Activated CD8-positive, alpha-beta memory T cell treated with anti-CD3 and anti-CD28 coated beads, Interleukin-2, amount 50 U/mL, for 1 hour (primary cell): ENCODE data around the gene YEATS2.
"Not testable (repeated sequence)": the region's sequence is repeated elsewhere in the genome, so short reads cannot be mapped to it uniquely, and the experiment has no call there.

ENCODE experiments used
- DNase-seq: peaks from one replicate; pipeline ENCODE4 v3.0.0-alpha.2; 2020; ENCODE audit errors: extremely low read depth

YEATS2 gene

DNA sequence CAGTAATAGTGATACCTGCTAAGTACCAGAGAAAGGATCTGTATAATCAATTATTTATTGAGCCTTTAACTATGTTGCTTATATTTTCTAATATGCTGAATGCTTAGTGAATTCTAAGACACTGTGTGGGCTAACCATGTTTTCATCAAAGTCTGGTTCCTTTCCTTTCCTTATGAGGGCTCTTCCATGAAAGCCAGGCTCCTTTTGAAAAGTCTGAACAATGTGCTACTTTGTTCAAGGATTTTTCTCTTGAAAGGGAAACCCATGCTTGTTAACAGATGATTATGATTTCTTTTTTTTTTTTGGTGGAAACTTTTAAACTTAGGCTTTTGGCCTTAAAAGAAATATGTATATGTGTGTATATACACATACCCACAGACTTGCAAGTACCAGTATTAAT lies 17.0 kb downstream of the YEATS2 start:
- no peak for DNase-seq

DNA sequence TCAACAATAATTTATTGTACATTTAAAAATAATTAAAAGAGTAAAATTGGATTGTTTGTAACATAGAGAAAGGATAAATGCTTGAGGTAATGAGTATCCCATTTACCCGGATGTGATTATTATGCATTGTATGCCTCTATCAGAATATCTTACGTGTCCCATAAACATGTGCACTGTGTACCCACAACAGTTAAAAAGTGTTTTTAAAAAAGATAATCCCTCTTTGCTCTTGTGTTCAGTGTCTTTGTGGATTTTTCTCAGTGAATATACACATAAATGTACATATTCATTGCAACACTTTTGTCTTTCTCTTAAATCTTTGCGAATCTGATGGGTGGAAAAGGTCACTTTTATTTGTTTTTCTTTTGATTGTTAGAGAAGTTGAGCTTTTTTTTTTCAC lies 20.4 kb downstream of the YEATS2 start:
- DNase-seq: no peak

DNA sequence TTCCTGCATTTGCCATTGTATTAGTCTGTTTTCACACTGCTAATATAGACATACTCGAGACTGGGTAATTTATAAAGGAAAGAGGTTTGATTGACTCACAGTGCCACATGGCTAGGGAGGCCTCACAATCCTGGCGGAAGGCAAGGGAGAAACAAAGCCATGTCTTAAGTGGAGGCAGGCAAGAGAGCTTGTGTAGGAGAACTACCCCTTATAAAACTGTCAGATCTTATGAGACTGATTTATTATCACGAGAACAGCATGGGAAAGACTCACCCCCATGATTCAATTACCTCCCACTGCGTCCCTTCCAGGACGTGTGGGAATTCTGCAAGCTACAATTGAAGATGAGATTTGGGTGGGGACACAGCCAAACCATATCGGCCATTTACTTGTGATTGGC lies 27.8 kb downstream of the YEATS2 start:
- no peak for DNase-seq

DNA sequence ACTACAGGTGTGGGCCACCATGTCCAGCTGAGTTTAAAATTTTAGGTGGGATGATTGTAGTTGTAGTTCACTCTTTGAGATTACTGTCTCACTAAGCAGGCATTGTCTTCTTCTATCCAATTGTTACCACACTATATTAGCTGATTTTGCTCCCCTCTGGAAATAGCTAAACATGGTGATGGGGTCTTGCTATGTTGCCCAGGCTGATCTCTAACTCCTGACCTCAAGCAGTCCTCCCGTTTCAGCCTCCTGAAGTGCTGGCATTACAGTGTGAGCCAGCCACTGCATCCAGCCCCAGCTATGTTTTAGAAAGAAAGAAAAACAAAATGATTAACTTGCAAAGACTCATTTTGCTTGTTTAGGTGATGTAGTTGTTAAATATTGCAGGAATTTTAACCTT lies 30.6 kb downstream of the YEATS2 start:
- DNase-seq: no peak

DNA sequence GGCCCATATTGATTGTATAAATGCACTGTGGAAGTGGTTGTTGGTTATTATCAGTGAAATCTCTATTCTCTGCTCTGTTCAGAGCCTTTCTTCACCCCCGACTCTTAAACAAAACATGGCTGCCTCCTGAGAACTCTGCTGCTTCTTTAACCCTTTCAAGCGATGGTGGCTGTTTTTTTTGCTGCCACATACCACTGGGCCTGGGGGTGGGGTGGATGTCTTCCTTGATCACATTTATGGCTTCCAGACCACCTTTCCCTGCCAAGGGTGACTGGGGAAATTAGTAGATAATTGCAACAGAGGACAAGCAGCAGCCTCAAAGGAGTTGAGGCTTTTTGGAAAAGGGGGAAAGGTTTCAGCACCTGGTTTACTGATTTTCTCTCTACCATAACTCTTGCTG lies 32.8 kb downstream of the YEATS2 start:
- DNase-seq: no peak

DNA sequence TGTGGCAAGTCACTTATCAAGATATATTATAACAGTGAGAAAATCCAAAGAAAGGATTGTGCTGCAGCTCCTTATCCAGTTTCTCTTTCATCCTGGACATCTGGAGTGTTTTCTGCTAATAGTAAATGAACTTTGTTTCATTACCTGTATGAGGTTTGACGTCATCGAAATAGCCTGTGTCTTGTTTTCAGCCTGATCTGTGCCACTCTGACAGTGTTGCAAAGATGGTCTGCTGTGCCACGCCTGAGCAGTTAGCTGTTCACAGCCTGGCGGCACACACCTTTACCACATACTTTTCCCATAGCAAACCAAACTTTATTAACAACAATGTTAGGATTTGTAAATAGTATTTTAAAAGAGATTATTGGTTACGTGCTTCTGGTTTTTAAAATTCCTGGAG lies 34.0 kb downstream of the YEATS2 start:
- no peak for DNase-seq

DNA sequence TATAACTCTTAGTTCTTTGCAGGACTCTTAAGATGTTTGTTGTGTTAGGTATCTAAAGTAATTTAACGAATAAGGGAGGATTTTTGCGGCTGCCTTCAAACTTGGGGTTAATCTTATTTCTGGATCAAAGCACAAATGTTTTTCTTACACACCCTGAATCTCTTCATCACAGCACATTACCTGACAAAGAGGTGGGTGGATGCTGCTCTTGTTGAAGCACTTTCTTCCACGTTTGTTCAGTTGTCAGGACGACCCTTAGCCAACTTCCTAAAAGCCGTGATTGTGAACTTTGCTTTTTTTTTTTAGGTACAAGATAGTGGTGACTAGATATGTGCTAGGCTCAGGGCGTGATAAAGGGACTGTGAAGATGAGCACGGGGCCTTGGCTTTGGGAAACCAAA lies 36.0 kb downstream of the YEATS2 start:
- DNase-seq: no peak

DNA sequence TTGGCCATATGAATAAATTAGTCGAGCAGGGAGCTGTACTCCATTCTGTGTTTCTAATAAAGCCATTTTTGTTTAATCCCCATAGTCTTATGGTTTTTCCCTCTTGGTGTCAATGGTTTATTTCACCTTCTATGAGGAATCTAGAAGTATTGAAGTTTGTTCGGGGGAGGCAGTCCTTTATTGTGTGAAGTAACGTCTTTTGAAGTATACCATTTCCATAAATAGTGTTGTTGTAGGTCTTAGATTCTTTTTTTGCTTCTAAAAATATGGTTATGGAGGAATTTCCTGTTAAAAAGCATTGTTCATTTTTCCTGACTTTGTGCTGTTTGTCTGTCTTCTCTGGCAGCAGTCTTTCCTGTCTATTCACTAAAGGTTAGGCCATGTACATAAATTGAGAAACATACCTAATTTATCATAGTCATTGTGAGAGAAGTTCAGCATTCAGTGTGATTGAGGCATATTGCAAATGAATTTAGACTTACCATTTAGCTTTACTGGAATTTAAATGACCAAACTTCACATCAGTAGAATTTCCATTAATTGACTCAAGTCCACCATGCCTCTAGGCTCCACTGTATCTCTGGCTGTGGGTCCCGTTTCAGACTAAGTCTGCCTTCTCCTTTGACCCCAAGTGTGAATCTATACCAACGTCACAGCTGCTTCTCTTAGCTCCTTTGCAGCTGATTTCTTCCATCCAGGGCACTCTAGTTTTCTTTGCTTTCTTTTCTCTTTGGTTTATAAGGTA lies 37.3 kb downstream of the YEATS2 start:
- no peak for DNase-seq

DNA sequence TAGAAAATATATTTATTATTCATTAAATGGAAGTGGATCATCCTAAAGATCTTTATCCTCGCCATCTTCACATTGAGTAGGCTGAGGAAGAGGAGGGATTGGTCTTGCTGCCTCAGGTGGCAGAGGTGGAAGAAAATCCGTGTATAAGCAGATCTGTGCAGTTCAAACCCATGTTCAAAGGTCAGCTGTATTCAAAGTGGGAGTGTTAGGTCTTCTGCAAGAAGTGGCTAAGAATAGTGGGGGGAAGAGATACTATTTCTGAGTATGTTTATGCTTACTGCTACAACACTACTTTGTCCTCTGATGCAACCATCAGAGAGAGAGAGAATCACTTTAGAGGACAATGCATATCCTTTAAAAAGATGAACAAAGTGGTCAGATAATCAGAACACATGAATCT lies 39.5 kb downstream of the YEATS2 start:
- DNase-seq: no peak

DNA sequence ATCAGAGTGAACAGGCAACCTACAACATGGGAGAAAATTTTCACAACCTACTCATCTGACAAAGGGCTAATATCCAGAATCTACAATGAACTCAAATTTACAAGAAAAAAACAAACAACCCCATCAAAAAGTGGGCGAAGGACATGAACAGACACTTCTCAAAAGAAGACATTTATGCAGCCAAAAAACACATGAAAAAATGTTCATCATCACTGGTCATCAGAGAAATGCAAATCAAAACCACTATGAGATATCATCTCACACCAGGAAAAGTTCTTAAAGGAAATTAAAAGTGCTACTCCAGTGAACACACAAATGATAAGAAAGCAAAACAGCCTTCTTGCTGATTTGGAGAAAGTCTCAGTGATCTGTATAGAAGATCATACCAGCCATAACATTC lies 42.6 kb downstream of the YEATS2 start:
- not testable (repeated sequence) for DNase-seq

DNA sequence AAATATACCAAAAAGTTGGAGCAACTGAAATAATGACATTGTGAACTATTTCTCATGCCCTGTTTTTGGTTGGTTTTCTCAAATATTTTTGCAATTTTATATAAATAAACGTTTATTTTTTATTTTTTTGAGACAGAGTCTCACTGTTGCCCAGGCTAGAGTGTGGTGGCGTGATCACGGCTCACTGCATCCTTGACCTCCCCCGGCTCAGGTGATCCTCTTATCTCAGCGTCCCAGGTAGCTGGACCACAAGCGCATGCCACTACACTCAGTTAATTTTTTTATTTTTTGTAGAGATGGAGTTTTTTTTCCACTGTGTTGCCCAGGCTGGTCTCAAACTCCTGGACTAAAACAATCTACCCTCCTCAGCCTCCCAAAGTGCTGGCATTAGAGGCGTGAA lies 45.6 kb downstream of the YEATS2 start:
- no peak for DNase-seq

DNA sequence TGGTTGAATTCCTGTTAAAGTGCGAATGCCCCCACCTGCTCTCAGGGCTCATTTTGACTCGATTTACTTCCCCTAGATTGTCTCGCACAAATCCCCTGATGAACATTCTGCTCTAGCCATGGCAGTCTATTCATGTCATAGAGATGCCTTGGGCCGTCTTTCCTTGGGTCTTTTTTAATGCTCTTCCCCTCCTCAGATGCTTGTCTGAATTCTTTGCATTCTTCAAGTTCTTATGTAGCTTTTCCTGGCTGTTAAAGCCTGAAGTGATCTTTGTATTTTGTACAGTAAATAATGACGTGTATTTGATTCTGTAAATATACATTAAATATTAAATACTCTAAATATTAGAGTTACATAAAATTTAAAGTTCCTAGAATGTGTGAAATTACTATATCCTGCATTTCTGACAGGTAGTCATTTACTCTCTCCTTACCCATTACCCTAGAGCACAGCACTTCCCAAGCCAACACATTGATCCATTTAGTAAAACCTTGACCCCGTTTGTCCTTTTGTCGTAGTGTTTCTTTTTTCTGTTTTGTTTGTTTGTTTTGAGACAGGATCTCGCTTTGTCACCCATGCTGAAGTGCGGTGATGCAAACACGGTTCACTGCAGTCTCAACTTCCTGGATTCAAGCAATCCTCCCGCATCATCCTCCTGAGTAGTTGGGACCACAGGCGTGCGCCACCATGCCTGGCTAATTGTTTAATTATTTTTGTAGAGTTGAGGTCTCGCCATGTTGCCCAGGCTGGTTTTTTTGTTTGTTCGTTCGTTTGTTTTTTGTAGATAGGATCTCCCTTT lies 47.9 kb downstream of the YEATS2 start:
- DNase-seq: no peak

DNA sequence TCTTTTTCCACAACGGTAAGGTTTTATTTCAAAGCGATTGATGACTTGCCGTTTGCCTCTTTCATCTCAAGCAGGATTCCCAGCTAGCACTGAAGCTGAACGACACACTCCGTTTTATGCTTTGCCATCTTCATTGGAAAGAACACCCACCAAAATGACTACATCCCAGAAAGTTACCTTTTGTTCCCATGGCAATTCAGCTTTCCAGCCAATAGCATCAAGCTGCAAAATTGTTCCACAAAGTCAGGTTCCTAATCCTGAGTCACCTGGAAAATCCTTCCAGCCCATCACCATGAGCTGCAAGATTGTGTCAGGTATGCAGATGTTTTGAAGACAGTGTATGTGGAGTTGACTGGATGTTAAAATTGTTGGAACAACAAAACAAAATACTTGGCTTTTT lies 56.5 kb downstream of the YEATS2 start:
- no peak for DNase-seq

DNA sequence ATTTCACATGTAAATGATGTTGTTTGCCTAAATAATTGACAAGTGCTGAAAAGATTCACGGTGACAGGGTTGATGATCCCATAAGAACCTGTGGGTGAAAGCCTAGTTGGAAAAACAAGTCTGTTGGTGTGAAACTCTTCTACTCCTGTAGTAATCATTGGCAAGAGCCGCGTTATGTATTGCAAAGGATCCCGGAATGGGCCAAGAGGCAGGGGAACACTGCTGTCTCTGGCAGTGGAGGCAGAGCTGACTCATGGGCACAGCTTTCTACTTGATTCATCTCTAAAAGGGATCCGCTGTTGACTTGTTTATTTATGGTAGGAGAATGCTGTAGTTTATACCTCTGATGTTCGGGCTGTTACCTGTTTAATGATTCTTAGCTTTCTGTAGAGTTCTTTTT lies 64.7 kb downstream of the YEATS2 start:
- DNase-seq: no peak

DNA sequence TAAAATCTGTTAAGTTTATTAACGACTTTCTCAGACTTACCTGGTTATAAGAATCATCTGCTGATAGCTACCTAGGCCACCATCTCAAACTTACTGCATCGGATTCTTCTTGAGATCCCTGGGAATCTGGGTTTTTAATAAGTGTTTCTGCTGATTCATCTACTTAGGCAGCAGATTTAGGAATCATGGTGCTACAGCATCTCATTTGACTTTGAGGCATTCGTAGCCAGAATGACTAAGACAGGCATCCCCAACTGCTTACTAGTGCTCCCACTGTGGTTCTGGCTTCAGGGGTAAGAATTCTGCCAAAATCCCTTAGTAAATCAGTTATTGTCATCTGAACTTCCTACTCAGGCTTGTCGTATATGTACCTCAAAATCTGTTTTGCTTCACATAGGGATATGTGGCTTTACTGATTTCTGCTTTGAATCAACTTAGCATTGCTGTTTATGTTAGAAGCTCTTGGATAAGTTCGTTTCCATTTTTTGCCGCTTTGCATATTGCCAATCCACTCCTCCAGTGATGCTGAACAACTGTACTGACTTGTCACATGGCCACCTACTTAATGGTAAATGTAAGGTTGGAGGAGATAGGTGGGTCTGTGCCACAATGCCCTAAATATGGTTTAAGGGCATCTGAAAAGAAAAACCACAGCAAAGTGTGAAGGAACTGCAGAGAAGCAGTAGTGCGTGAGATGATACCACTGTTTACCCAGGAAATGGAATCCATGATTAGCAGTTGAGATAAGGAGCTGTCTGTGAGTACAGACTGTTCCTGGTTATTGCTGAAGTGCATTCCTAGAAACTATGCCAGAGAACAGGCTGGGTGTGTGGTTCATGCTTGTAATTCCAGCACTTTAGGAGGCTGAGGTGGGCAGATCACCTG lies 67.5 kb downstream of the YEATS2 start:
- no peak for DNase-seq

DNA sequence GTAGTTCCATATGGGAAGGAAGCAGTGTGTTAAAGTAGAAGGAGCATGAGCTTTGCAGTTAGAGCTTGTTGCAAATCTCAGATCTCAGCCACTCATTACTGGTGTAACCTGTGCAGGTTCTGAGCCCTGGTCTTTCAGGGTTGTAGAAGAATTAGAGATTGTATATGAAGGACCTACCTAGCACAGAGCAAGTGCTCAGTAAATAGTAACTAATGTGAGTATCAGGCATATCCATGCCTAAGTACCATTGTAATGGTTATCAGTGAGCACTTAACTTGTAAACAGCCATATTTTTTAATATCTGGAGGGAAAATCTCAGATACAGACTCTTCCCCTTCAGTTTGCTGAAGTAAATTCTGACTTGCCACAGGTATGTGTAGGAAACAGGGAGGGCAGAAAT lies 68.5 kb downstream of the YEATS2 start:
- no peak for DNase-seq

DNA sequence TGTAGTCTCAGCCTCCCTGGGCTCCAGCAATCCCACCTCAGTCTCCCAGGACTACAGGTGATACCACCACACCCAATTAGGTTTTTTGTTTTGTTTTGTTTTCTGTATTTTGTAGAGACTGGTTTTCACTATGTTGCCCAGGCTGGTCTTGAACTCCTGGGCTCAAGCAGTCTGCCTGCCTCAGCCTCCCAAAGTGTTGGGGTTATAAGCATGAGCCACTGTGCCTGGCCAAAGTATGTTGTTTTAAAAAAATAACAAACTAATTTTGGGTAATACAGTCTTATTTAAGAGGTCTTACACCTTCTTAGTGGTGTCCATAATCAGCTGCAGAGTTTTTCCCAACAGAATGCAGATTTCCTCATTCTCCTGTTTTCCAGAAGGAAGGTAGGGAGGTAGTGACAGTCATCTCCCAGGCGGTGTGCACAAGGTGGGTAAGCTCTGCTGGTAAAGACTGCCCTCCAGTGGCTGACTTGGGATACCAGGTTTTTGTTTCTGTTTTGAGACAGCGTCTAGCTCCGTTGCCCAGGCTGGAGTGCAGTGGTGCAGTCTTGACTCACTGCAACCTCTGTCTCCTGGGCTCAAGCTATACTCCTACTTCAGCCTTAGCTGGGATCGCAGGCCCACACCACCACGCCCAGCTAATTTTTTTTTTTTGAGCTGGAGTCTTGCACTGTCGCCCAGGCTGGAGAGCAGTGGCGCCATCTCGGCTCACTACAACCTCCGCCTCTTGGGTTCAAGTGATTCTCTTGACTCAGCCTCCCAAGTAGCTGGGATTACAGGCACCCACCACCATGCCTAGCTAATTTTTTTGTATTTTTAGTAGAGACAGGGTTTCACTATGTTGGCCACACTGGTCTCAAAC lies 69.4 kb downstream of the YEATS2 start:
- peak; percentile 31 for DNase-seq

DNA sequence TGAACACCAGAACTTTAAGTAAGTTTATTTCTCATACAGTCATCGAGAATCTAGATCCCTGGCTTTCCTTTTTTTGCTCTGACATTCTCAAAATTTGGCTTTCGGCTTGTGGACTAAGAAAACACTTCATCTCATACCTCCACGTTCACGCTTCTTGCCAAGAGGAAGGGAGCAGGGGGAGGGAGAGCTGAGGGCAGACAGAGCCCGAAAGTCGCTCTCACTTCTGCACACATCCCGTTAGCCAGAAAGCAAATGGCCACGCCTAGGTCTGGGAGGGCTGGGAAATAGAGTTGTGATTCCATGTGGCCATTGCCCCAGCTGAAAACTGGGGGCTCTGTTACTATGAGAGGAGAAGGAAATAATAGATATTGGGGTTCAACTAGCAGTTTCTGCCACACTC lies 70.5 kb downstream of the YEATS2 start:
- no peak for DNase-seq

DNA sequence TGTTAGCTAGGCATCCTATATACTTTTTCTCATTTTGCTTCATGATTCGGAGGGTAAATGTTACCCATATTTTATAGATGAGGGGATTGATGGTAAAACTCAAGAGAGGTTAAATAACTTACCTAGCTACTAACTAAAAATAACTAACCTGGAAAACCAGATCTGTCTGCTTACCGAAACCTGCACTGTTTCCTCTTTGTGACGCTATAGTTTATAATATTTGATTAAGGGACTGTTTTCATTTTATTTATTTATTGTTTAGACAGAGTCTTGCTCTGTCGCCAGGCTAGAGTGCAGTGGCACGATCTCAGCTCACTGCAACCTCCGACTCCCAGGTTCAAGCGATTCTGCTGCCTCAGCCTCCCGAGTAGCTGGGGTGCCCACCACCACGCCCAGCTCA lies 71.9 kb downstream of the YEATS2 start:
- DNase-seq: no peak

DNA sequence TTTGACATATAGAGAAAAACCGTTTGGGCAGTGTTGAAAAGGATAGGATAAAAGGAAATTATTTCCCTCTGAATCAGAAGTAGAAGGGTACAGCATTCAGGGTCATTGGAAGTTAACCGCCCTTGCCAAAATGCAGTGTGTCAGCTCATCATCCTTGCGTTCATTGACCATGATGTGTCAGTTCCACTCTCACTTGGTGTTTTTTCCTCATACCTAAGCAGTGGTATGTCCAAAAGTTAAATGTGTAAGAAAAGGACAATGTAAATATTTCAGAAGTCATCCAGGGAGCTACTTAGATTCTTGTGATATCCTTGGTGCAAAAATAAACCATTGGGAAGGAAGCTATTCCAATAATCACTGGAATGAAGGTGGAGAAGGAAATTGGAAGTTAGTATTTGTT lies 77.0 kb downstream of the YEATS2 start:
- DNase-seq: no peak

DNA sequence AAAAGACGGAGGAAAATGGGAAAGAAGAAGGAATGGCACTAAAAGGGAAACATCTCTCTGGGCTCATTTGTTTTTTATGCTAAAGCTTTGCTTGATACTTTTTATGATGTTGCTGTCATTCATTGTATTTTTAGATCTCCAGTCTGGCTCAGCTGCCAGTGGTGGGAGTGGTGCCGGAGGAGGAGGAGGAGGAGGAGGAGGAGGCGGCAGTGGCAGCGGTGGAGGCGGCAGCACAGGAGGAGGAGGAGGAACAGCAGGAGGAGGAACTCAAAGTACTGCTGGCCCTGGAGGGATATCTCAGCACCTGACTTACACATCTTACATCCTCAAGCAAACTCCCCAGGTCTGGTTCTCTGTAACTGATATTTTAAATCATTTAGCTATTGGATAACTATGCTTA lies 78.2 kb downstream of the YEATS2 start:
- DNase-seq: no peak

DNA sequence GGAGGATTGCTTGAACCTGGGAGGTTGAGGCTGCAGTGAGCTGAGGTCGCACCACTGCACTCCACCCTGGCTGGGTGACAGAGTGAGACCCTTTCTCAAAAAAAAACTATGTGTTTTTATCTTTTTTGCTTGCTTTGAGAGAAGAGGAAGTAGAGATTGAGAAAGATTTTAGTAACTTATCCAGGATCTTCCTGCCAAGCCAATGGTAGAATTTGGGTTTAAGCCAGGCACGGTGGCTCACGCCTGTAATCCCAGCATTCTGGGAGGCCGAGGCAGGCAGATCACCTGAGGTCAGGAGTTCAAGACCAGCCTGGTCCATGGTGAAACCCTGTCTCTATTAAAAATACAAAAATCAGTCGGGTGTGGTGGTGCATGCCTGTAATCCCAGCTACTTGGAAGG lies 78.9 kb downstream of the YEATS2 start:
- not testable (repeated sequence) for DNase-seq
